Measurements from ENCODE around the gene FHIT.

DNA sequence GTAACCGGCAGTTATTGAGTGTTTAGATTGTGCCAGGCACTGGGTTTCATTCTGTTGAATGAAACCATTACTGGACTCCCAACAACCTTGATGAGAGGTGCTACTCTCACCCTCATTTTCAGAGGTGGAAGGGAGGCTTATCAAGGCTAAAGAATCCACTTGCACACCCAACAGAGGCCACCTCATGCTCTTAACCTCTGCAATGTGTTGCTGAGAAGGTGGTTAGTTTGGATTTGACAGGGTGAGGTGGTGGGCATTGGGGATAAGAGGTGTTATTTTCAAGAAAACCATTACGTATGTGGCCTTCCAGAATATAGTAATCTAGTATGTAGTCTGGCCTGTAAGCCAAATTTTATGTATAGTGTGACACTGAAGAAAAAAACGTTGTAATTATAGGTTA, 73.1 kb downstream of the FHIT start:
- TF ChIP-seq, protein P1, sequence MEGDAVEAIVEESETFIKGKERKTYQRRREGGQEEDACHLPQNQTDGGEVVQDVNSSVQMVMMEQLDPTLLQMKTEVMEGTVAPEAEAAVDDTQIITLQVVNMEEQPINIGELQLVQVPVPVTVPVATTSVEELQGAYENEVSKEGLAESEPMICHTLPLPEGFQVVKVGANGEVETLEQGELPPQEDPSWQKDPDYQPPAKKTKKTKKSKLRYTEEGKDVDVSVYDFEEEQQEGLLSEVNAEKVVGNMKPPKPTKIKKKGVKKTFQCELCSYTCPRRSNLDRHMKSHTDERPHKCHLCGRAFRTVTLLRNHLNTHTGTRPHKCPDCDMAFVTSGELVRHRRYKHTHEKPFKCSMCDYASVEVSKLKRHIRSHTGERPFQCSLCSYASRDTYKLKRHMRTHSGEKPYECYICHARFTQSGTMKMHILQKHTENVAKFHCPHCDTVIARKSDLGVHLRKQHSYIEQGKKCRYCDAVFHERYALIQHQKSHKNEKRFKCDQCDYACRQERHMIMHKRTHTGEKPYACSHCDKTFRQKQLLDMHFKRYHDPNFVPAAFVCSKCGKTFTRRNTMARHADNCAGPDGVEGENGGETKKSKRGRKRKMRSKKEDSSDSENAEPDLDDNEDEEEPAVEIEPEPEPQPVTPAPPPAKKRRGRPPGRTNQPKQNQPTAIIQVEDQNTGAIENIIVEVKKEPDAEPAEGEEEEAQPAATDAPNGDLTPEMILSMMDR (IDR thresholded peaks at IDR 0.05): no peak
- no peak for TF ChIP-seq POLR2A (IDR thresholded peaks at IDR 0.05)
